HL-60 (cell line): ENCODE measurements around the gene DARS1.
A peak's percentile ranks its signal among the peaks of the same experiment; 100 is the strongest.
"Not testable (repeated sequence)": the region's sequence is repeated elsewhere in the genome, so short reads cannot be mapped to it uniquely, and the experiment has no call there.

ENCODE experiments used
- DNase-seq, 2 experiments: peaks; one replicate each; pipeline ENCODE4 v3.0.0-alpha.2; 2010 to 2020; ENCODE audit warnings: low read depth in 1 of 2, low spot score in 1 of 2
- H3K27ac ChIP-seq: fragments of 250-450 bp; sonication (Bioruptor Pico); replicated peaks from 2 replicates; pipeline ENCODE4 v1.5.1; 2020; ENCODE audit warnings: mild to moderate bottlenecking, moderate library complexity
- H3K27me3 ChIP-seq: fragments of 250-450 bp; sonication (Bioruptor Pico); 2 replicates; pipeline ENCODE4 v1.5.1; 2021; ENCODE audit warnings: mild to moderate bottlenecking, moderate library complexity; ENCODE audit not compliant: insufficient read depth, poor library complexity, severe bottlenecking
- H3K4me3 ChIP-seq: replicated peaks from 2 replicates; pipeline ENCODE4 v1.5.1; 2011; ENCODE audit warnings: mild to moderate bottlenecking, control low read depth, low read length; ENCODE audit not compliant: insufficient read depth
- GABPA ChIP-seq: IDR thresholded peaks from 2 replicates; pipeline ENCODE4 v1.6.1; 2012; ENCODE audit warnings: low read depth
- POLR2AphosphoS5 ChIP-seq: IDR thresholded peaks from 2 replicates; pipeline ENCODE4 v1.6.1; 2012; ENCODE audit warnings: low read depth
- SPI1 ChIP-seq: IDR thresholded peaks from 2 replicates; pipeline ENCODE4 v1.6.1; 2012; ENCODE audit warnings: low read depth, mild to moderate bottlenecking, borderline replicate concordance
- TF ChIP-seq, protein P1 (sequence below): IDR thresholded peaks from 2 replicates; pipeline ENCODE4 v1.6.1; 2012; ENCODE audit warnings: low read depth; ENCODE audit not compliant: insufficient replicate concordance
- TF ChIP-seq, protein P2 (sequence below): IDR thresholded peaks from one replicate; pipeline ENCODE4 v1.5.1; 2011; ENCODE audit warnings: low read length, control low read depth, inconsistent platforms; ENCODE audit not compliant: insufficient read depth

The DARS1 gene

DNA sequence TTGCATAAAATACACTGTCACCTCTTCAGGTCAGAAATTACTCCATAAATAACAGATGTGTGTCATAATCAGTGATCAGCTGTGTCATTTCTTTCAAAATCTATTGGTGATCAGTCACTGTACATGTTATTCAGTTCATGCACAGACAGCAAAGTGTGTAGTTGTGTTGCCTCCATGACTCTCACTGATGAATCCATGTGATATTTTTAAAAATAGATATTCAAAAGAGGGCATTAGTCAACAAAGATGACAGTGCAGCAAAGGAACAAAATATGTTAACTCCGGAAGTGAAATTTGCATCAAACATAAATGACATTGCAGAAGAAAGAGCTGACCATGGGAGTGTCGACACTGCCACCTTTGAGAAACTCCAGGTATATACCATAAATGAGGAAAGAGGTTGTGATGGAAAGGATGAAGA is 92.0 kb downstream of the DARS1 start:
- TF ChIP-seq, protein P1, sequence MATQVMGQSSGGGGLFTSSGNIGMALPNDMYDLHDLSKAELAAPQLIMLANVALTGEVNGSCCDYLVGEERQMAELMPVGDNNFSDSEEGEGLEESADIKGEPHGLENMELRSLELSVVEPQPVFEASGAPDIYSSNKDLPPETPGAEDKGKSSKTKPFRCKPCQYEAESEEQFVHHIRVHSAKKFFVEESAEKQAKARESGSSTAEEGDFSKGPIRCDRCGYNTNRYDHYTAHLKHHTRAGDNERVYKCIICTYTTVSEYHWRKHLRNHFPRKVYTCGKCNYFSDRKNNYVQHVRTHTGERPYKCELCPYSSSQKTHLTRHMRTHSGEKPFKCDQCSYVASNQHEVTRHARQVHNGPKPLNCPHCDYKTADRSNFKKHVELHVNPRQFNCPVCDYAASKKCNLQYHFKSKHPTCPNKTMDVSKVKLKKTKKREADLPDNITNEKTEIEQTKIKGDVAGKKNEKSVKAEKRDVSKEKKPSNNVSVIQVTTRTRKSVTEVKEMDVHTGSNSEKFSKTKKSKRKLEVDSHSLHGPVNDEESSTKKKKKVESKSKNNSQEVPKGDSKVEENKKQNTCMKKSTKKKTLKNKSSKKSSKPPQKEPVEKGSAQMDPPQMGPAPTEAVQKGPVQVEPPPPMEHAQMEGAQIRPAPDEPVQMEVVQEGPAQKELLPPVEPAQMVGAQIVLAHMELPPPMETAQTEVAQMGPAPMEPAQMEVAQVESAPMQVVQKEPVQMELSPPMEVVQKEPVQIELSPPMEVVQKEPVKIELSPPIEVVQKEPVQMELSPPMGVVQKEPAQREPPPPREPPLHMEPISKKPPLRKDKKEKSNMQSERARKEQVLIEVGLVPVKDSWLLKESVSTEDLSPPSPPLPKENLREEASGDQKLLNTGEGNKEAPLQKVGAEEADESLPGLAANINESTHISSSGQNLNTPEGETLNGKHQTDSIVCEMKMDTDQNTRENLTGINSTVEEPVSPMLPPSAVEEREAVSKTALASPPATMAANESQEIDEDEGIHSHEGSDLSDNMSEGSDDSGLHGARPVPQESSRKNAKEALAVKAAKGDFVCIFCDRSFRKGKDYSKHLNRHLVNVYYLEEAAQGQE: no peak
- TF ChIP-seq GABPA (no peak), SPI1 (no peak), POLR2AphosphoS5 (no peak)
- TF ChIP-seq, protein P2, sequence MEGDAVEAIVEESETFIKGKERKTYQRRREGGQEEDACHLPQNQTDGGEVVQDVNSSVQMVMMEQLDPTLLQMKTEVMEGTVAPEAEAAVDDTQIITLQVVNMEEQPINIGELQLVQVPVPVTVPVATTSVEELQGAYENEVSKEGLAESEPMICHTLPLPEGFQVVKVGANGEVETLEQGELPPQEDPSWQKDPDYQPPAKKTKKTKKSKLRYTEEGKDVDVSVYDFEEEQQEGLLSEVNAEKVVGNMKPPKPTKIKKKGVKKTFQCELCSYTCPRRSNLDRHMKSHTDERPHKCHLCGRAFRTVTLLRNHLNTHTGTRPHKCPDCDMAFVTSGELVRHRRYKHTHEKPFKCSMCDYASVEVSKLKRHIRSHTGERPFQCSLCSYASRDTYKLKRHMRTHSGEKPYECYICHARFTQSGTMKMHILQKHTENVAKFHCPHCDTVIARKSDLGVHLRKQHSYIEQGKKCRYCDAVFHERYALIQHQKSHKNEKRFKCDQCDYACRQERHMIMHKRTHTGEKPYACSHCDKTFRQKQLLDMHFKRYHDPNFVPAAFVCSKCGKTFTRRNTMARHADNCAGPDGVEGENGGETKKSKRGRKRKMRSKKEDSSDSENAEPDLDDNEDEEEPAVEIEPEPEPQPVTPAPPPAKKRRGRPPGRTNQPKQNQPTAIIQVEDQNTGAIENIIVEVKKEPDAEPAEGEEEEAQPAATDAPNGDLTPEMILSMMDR: no peak
- H3K4me3 ChIP-seq: no peak overlapping the region
- H3K27ac ChIP-seq: peak overlapping the region; percentile 42
- H3K27me3 ChIP-seq: no peaks in the 10 kb centered on the region
- peak; percentile 40 to 75 for DNase-seq

DNA sequence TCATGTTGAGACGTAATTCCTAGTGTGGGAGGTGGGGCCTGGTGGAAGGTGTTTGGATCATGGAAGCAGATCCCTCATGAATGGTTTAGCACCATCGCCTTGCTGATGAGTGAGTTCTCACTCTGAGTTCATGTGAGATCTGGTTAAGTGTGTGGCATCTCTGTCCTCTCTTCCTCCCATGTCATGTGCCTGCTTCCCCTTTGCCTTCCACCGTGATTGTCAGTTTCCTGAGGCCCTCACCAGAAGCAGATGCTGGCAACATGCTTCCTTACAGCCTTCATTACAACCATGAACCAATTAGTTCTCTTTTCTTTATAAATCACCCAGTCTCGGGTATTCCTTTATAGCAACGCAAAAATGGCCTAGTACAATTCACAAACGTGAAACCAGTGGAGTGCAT is 94.6 kb downstream of the DARS1 start:
- Histone ChIP-seq H3K4me3 (no peak overlapping the region), H3K27ac (no peak overlapping the region), H3K27me3 (no peaks in the 10 kb centered on the region)
- TF ChIP-seq, protein P2: no peak
- TF ChIP-seq GABPA (no peak), POLR2AphosphoS5 (no peak), SPI1 (peak; percentile 56; the same call in 1 of the 2 replicates)
- TF ChIP-seq, protein P1: no peak
- peak in 1 of 2 experiments; percentile 86 for DNase-seq

DNA sequence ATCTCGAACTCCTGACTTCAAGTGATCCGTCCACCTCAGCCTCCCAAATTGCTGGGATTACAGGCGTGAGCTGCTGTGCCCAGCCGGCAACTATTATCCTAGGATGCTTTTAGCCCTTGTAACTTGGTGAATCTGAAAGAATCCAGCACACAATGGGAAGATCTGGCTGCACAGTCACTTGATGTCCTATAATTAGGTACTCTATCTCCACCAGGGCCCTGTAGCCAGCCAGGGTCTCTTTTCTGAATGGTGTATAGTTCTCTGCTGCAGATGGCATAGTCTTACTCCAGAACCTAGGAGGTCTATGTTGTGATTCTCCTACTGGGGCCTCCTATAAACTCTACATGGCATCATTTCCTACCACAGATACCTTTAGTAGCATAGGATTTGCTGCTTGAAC is 95.3 kb downstream of the DARS1 start:
- DNase-seq: no peak
- TF ChIP-seq, protein P2: no peak
- TF ChIP-seq, protein P1: no peak
- TF ChIP-seq GABPA: no peak
- no peak for TF ChIP-seq SPI1
- TF ChIP-seq POLR2AphosphoS5: no peak
- Histone ChIP-seq H3K27me3 (no peaks in the 10 kb centered on the region), H3K4me3 (no peak overlapping the region), H3K27ac (no peak overlapping the region)

DNA sequence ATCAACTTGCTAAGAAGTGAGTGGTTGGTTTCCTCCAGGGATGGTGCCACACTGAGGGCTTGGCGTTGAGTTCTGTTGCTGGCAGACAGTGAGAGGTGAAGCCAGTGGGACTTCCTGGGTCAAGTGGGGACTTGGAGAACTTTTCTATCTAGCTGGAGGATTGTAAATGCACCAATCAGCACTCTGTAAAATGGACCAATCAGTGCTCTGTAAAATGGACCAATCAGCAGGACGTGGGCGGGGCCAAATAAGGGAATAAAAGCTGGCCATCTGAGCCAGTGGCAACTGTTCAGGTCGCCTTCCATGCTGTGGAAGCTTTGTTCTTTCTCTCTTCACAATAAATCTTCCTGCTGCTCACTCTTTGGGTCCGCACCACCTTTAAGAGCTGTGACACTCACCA is 96.8 kb downstream of the DARS1 start:
- DNase-seq, H3K4me3 ChIP-seq, H3K27ac ChIP-seq, H3K27me3 ChIP-seq: not testable (repeated sequence)
